ENCODE measurements around the gene PWWP2B. TPM values are rescaled to one million over a fixed set of nuclear protein-coding genes. Genes with fewer than 3 reads are reported as not detected.
A peak's percentile ranks its signal among the peaks of the same experiment; 100 is the strongest.

Gene PWWP2B
- total and polyA plus RNA-seq, 9 of the 15 experiments (the other 6 are each of a cell fraction or from before 2014, with no cell fraction given), result 0.07 to 9.2 (median 1.6) TPM; not detected in 1

DNA sequence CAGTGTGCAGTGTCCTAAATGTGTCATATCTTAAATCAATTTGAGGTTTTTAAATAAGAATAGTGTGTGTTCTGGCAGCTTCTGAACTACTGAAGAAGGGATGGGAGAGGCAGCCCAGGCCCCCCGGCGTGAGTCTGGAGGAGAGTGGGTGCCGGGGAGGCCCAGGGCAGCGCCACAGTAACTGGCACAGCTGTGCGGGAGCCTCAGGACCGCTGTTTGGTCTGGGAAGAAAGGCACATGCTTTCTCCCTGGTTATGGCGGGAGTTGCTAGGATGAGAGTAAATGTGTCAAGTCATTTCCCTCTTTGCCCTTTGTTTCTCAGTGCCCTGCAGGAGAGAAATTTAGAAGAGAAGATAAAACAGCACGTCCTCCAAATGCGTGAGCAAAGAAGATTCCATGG, 31.9 kb upstream of the PWWP2B start:
- FAIRE-seq, result no peak
- H3K36me3 ChIP-seq (ENCODE audit: control insufficient read depth, insufficient read depth, low read length), result no peaks in the 10 kb centered on the region
- peaks cover 0 to 10% of the 10 kb centered on the region in 2 experiments; a peak in 1 of 5 replicates for H3K4me1 ChIP-seq (replicated peaks in 1 of 2; ENCODE audit: control insufficient read depth in 2 of 2, insufficient read depth in 2 of 2, low read length in 2 of 2)
- H3K27ac ChIP-seq (ENCODE audit: extremely low read depth, low read depth, low read length), result no peak overlapping the region
- WGBS (ENCODE audit: insufficient coverage, low coverage, missing lambda C conversion rate), result 17% methylated on average over 8 of the region's 9 CpGs
- H4K20me1 ChIP-seq (replicated peaks; ENCODE audit: control insufficient read depth, insufficient read depth, low read length), result no peaks in the 10 kb centered on the region
- intact Hi-C loops (cut with micrococcal nuclease), result no loop called here
- H3K9me3 ChIP-seq (replicated peaks; ENCODE audit: control insufficient read depth, insufficient read depth, low read depth, low read length), result no peaks in the 10 kb centered on the region; the same call in 1 of the 2 replicates
- no peak overlapping the region for H3K4me3 ChIP-seq
- CTCF ChIA-PET (ENCODE audit: low intra/inter-chr PET ratio), result no interaction called here
- BruUV-seq (replicated peaks), result no TSS peak
- POLR2A ChIA-PET, result no interaction called here
- peaks cover 8 to 20% of the 10 kb centered on the region in 2 experiments; a peak in 3 of 5 replicates for H3K27me3 ChIP-seq (ENCODE audit: control insufficient read depth in 2 of 2, insufficient read depth in 2 of 2, low read length in 2 of 2)
- no peak overlapping the region for H3K9ac ChIP-seq (ENCODE audit: insufficient read depth in 1 of 2, low read depth in 2 of 2, low read length in 2 of 2)
- in situ Hi-C loops (cut with MboI), result no loop called here
- DNase-seq (ENCODE audit: extremely low read depth in 1 of 4, low spot score in 3 of 4), result no peak
- H2AFZ ChIP-seq (ENCODE audit: low read depth, low read length), result no peak overlapping the region
- no peak overlapping the region for H3K4me2 ChIP-seq (ENCODE audit: insufficient read depth, low read length)
- H3K79me2 ChIP-seq (ENCODE audit: control insufficient read depth, insufficient read depth, low read length), result no peaks in the 10 kb centered on the region
- H3K9me1 ChIP-seq (ENCODE audit: control insufficient read depth, insufficient read depth, low read length), result no peaks in the 10 kb centered on the region
- no peak for ATAC-seq
- TF ChIP-seq E2F6 (IDR thresholded peaks at IDR 0.05; ENCODE audit: borderline replicate concordance in 1 of 2, extremely low read depth in 1 of 2, insufficient read depth in 1 of 2, insufficient read length in 1 of 2, low read depth in 1 of 2, low read length in 1 of 2, poor library complexity in 1 of 2, severe bottlenecking in 1 of 2) (peak in 1 of 2 experiments; percentile 32), SOX6 (IDR thresholded peaks at IDR 0.05) (no peak), ZC3H8 (IDR thresholded peaks at IDR 0.05) (no peak)

DNA sequence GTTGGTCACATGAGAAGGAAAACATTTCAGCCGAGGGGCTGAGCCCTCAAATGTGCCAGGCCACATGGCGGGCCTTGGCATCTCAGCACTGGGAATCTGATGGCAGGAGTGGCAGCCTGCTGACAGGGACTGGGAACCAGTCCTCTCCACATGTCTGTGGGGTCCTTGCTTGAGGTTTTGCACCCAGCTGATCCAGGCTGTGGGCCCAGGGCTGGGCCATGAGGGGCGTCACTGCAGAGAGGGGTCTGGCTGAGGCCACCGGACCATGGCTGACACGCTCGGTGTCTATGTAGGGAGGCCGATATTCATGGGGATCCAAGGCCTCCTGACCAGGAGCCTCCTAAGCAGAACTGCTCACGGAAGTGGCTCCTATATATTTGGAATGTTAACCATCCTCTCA, 31.0 kb upstream of the PWWP2B start:
- Histone ChIP-seq H3K27me3 (ENCODE audit: control insufficient read depth in 2 of 2, insufficient read depth in 2 of 2, low read length in 2 of 2) (peaks cover 12 to 27% of the 10 kb centered on the region in 2 experiments; a peak in 3 of 5 replicates), H3K79me2 (ENCODE audit: control insufficient read depth, insufficient read depth, low read length) (no peaks in the 10 kb centered on the region), H3K9me3 (replicated peaks; ENCODE audit: control insufficient read depth, insufficient read depth, low read depth, low read length) (no peaks in the 10 kb centered on the region; the same call in 1 of the 2 replicates), H3K4me1 (replicated peaks in 1 of 2; ENCODE audit: control insufficient read depth in 2 of 2, insufficient read depth in 2 of 2, low read length in 2 of 2) (peaks cover 0 to 5% of the 10 kb centered on the region in 2 experiments; a peak in 1 of 5 replicates), H4K20me1 (replicated peaks; ENCODE audit: control insufficient read depth, insufficient read depth, low read length) (no peaks in the 10 kb centered on the region), H3K9ac (ENCODE audit: insufficient read depth in 1 of 2, low read depth in 2 of 2, low read length in 2 of 2) (no peak overlapping the region), H3K27ac (ENCODE audit: extremely low read depth, low read depth, low read length) (no peak overlapping the region), H3K9me1 (ENCODE audit: control insufficient read depth, insufficient read depth, low read length) (no peaks in the 10 kb centered on the region), H2AFZ (ENCODE audit: low read depth, low read length) (no peak overlapping the region), H3K36me3 (ENCODE audit: control insufficient read depth, insufficient read depth, low read length) (no peaks in the 10 kb centered on the region), H3K4me3 (no peak overlapping the region), H3K4me2 (ENCODE audit: insufficient read depth, low read length) (no peak overlapping the region)
- no peak for FAIRE-seq
- in situ Hi-C loops (cut with MboI) (no loop called here), intact Hi-C loops (cut with micrococcal nuclease) (no loop called here)
- 20% methylated on average over 4 of the region's 8 CpGs for WGBS (ENCODE audit: insufficient coverage, low coverage, missing lambda C conversion rate)
- BruUV-seq (replicated peaks), result no TSS peak
- DNase-seq (ENCODE audit: extremely low read depth in 1 of 4, low spot score in 3 of 4), result no peak
- ChIA-PET POLR2A (no interaction called here), CTCF (ENCODE audit: low intra/inter-chr PET ratio) (no interaction called here)
- ATAC-seq, result no peak
- TF ChIP-seq ZNF41 (CRISPR knock-in tag; conservative IDR thresholded peaks at IDR 0.05) (no peak), ZKSCAN8 (CRISPR knock-in tag; IDR thresholded peaks at IDR 0.05) (no peak), DLX4 (CRISPR knock-in tag; IDR thresholded peaks at IDR 0.05) (no peak), SIN3B (IDR thresholded peaks at IDR 0.05; ENCODE audit: low read depth) (no peak), STAT5A (IDR thresholded peaks at IDR 0.05; ENCODE audit: borderline replicate concordance, low read length) (no peak), ZNF395 (CRISPR knock-in tag; IDR thresholded peaks at IDR 0.05) (no peak)

All from K562 (cell line).